Heart left ventricle (tissue), 13 donors: ENCODE data around the gene HOGA1.

Source experiments
- CTCF ChIP-seq, 12 donors: fragments of 200-600 bp; sonication (generic) in 4 of 12; IDR thresholded peaks; one replicate each; pipeline versions ENCODE4 v1.5.0 to v1.8.0; 2018 to 2022; ENCODE audit warnings: antibody characterized with exemption in 12 of 12, mild to moderate bottlenecking in 5 of 12
- POLR2A ChIP-seq, 2 donors: fragments of 450-650 bp; IDR thresholded peaks; one replicate each; pipeline ENCODE4 v1.6.1; 2017; ENCODE audit warnings: antibody characterized with exemption in 2 of 2, mild to moderate bottlenecking in 2 of 2, moderate library complexity in 2 of 2
- donor health status: ischemic (EF 13 %, LVEDD 7.1; RV severe dilation, severe dysfunction).
- donor health status: DM: no; HTN: yes; CAD: no.
- donor health status: DM: no; HTN: no; CAD: no.
- donor health status: ischemic (EF 25% LVEDD 6.9; RV normal size, moderate dysfunction).
- donor health status: ischemic (EF 25% LVEDD 5.7; RV mildly dilated, moderate dysfunction).
- donor health status: ischemic (EF 35%, LVEDD 5.7; RV mildly dilated, moderate dysfunction).
- donor health status: nonischemic (EF 11% LVEDD 7.7; RV severe dilation, severe dysfunction).
- donor health status: DM: yes; HTN: yes; CAD: no.
- donor health status: PGD.
- donor health status: ischemic (EF 29% LVEDD 5.4; RV normal size, mild dysfunction).
- donor health status: nonischemic (EF 23%, LVEDD 6.1; RV moderate dilation, normal function).

DNA sequence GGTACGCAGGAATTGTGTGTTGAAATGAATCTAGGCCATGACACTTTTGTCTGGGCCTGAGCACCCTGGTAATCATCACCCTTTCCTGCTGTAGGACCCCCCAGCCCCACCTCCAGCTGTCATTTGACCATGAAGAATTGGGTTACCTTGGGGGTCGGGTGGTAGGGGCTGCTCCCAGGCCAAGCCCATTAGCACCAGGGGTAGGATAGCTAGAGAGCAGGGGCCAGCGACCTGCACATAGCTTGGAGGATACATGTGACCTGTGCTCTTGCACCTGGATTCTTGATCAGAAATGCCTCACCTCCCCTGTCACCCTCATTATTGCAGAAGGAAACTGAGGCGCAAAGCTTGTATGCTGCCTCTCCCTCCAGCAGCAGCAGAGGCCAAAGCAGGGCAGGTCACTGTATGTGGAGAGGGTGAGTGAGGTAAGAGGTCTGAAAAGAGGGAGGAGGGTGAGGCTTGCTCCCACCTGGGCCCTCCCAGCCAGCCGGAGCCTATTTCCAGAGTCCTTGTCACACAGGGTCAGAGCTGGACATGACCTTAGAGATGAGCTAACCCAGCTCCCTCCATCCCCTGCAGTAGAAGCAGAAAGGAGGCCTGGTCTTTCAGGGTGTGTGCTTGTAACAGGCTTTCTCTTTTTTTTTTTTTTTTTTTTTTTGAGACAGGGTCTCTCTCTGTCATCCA, 46.9 kb upstream of the HOGA1 start:
- no peak for TF ChIP-seq CTCF (IDR thresholded peaks at IDR 0.05)
- TF ChIP-seq POLR2A (IDR thresholded peaks at IDR 0.05), result no peak
